Caco-2 (cell line): Measurements from ENCODE around the gene EYA3. TPM values are rescaled to one million over a fixed set of nuclear protein-coding genes. Genes with fewer than 3 reads are reported as not detected.
A peak's percentile ranks its signal among the peaks of the same experiment; 100 is the strongest.

Source experiments
- BruUV-seq: library from RNA; stranded (reverse); fragments of 400-500 nt; replicated peaks from 2 replicates; lab custom pipeline; 2021; lab: Mats Ljungman, UMichigan
- CTCF ChIA-PET: fragments of 300-600 bp; sonication (Branson Sonifier 250); formaldehyde crosslinking; loops from one replicate; lab custom pipeline; 2022; ENCODE audit warnings: antibody characterized with exemption; lab: Charles Lee
- POLR2A ChIA-PET: fragments of 300-600 bp; sonication (Branson Sonifier 250); formaldehyde crosslinking; loops from one replicate; lab custom pipeline; 2022; ENCODE audit warnings: antibody characterized with exemption; lab: Charles Lee
- DNase-seq, 2 experiments: peaks; one replicate each; pipeline versions ENCODE4 v3.0.0 to v3.0.0-alpha.2; 2020 to 2022
- H3K27me3 ChIP-seq: replicated peaks from 2 replicates; pipeline ENCODE4 v1.6.0; 2011; ENCODE audit warnings: low read length; ENCODE audit not compliant: control insufficient read depth, insufficient read depth
- H3K36me3 ChIP-seq: 2 replicates; pipeline ENCODE4 v1.5.1; 2011; ENCODE audit warnings: low read length; ENCODE audit not compliant: control insufficient read depth, insufficient read depth
- H3K4me1 ChIP-seq: fragments of 250-450 bp; sonication (Bioruptor Pico); 2 replicates; pipeline ENCODE4 v1.5.1; 2020; ENCODE audit warnings: mild to moderate bottlenecking
- H3K4me3 ChIP-seq: 2 replicates; pipeline ENCODE4 v1.5.1; 2011; ENCODE audit warnings: low read depth, mild to moderate bottlenecking, control low read depth, low read length
- H3K9me3 ChIP-seq: fragments of 250-450 bp; sonication (Bioruptor Pico); 2 replicates; pipeline ENCODE4 v1.5.1; 2020; ENCODE audit warnings: mild to moderate bottlenecking, moderate library complexity
- H3K27ac Mint-ChIP-seq: one replicate; pipeline ENCODE4 v1.8.0; 2022; ENCODE audit warnings: mixed read lengths; ENCODE audit not compliant: unreplicated experiment
- H3K27me3 Mint-ChIP-seq: one replicate; pipeline ENCODE4 v1.8.0; 2022; ENCODE audit warnings: mixed read lengths; ENCODE audit not compliant: insufficient read depth, unreplicated experiment
- H3K36me3 Mint-ChIP-seq: one replicate; pipeline ENCODE4 v1.8.0; 2022; ENCODE audit warnings: mild to moderate bottlenecking, mixed read lengths; ENCODE audit not compliant: insufficient read depth, unreplicated experiment
- H3K4me1 Mint-ChIP-seq: one replicate; pipeline ENCODE4 v1.8.0; 2022; ENCODE audit warnings: low read depth, mixed read lengths; ENCODE audit not compliant: unreplicated experiment
- H3K4me3 Mint-ChIP-seq: one replicate; pipeline ENCODE4 v1.8.0; 2022; ENCODE audit warnings: mild to moderate bottlenecking, moderate library complexity, mixed read lengths; ENCODE audit not compliant: unreplicated experiment
- H3K9me3 Mint-ChIP-seq: one replicate; pipeline ENCODE4 v1.8.0; 2022; ENCODE audit warnings: mixed read lengths; ENCODE audit not compliant: unreplicated experiment
- CTCF ChIP-seq, 2 experiments: fragments of 200-600 bp in 1 of 2; IDR thresholded peaks; 1 replicate in 1 of 2; 2 replicates in 1 of 2; pipeline versions ENCODE4 v1.5.1 to v1.8.0; 2011 to 2022; ENCODE audit warnings: antibody characterized with exemption in 1 of 2, control low read depth in 1 of 2, inconsistent platforms in 1 of 2, low read depth in 1 of 2, low read length in 1 of 2, mild to moderate bottlenecking in 1 of 2, moderate library complexity in 1 of 2; ENCODE audit not compliant: insufficient read depth in 1 of 2, severe bottlenecking in 1 of 2, unreplicated experiment in 1 of 2
- intact Hi-C: fragments of 100-400 bp; cut with micrococcal nuclease; formaldehyde crosslinking; loops from one replicate; pipeline ENCODE4 v1.10.0; 2022; ENCODE audit not compliant: unreplicated experiment
- total RNA-seq: library from RNA; stranded (reverse); gene quantifications from 2 replicates; pipeline ENCODE4 v1.2.3, GENCODE V29; 2022

The EYA3 gene
- total RNA-seq, 1 experiment from 2014 or later, result 9.9 TPM

DNA sequence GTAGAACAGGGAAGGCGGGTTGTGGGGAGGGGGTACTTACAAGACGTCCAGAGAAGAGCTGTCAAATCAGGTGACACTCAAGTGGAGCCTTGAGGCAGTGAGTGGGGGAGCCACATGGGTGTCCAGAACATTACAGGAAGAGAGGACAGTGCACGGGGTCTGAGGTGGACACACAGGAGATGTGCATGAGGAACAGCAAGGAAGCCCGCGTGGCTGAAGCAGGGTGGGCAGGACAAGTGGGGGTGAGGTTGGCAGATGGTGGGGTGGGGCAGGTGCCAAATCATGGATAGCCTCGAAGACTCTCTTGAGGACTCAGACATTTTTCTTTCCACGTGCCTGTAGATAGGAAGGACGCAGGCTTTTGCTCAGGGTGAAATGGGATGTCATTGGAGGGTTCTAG, 152.7 kb downstream of the EYA3 start:
- DNase-seq, result no peak
- POLR2A ChIA-PET, result interaction anchor here (0.9 kb wide), 1 partner anchor 24 kb away, joined by 4 read pairs; the partner anchor contains the start of gene XKR8
- BruUV-seq, result no TSS peak

GRCh38 chr1:27934818-27935549, 153.4 kb downstream of the EYA3 start, which contains the start of gene SMPDL3B:
TSS of gene SMPDL3B (plus strand) at chr1:27935000. CDS start at chr1:27935184, 184 bp downstream.
- Histone ChIP-seq H3K9me3 (no peaks in the 10 kb centered on the region), H3K4me3 (peak within 1 kb of the TSS; percentile 28), H3K36me3 (no peaks in the 10 kb centered on the region), H3K27me3 (no peaks in the 10 kb centered on the region), H3K4me1 (no peaks in the 10 kb centered on the region; the same call in 1 of the 2 replicates)
- peak; percentile 73 to 76 for DNase-seq
- H3K9me3 Mint-ChIP-seq, result no peaks in the 10 kb centered on the region
- peaks cover 12% of the 10 kb centered on the region for H3K36me3 Mint-ChIP-seq
- CTCF ChIA-PET, result no interaction called here
- TF ChIP-seq CTCF (IDR thresholded peaks at IDR 0.05; ENCODE audit: insufficient read depth in 1 of 2, low read depth in 1 of 2, low read length in 1 of 2, severe bottlenecking in 1 of 2, unreplicated experiment in 1 of 2), result peak in 1 of 2 experiments; percentile 16
- TSS peak; percentile 77 for BruUV-seq
- peak within 1 kb of the TSS; percentile 70 for H3K4me3 Mint-ChIP-seq
- H3K27ac Mint-ChIP-seq, result peak within 1 kb of the TSS; percentile 66
- POLR2A ChIA-PET, result interaction anchor here (0.9 kb wide), 1 partner anchor 25 kb away, joined by 4 read pairs; the partner anchor contains the start of gene XKR8
- no peaks in the 10 kb centered on the region for H3K27me3 Mint-ChIP-seq
- intact Hi-C loops, result no loop called here
- peaks cover 12% of the 10 kb centered on the region for H3K4me1 Mint-ChIP-seq

More for the DNA sequence above, 152.7 kb downstream of the EYA3 start:
- H3K4me1 Mint-ChIP-seq, result peaks cover 12% of the 10 kb centered on the region
- Histone ChIP-seq H3K9me3 (no peaks in the 10 kb centered on the region), H3K4me1 (no peaks in the 10 kb centered on the region; the same call in 1 of the 2 replicates), H3K27me3 (no peaks in the 10 kb centered on the region), H3K4me3 (no peak overlapping the region), H3K36me3 (no peaks in the 10 kb centered on the region)
- no peaks in the 10 kb centered on the region for H3K27me3 Mint-ChIP-seq
- no peak for TF ChIP-seq CTCF (IDR thresholded peaks at IDR 0.05; ENCODE audit: insufficient read depth in 1 of 2, low read depth in 1 of 2, low read length in 1 of 2, severe bottlenecking in 1 of 2, unreplicated experiment in 1 of 2)
- intact Hi-C loops, result no loop called here
- H3K4me3 Mint-ChIP-seq, result peak overlapping the region; percentile 70
- CTCF ChIA-PET, result no interaction called here
- peaks cover 12% of the 10 kb centered on the region for H3K36me3 Mint-ChIP-seq
- H3K9me3 Mint-ChIP-seq, result no peaks in the 10 kb centered on the region
- peak overlapping the region; percentile 66 for H3K27ac Mint-ChIP-seq

GRCh38 chr1:27931759-27932158, 156.7 kb downstream of the EYA3 start:
- no peaks in the 10 kb centered on the region for H3K36me3 ChIP-seq
- H3K27me3 ChIP-seq, result no peaks in the 10 kb centered on the region
- ChIA-PET CTCF (no interaction called here), POLR2A (no interaction called here)
- DNase-seq, result no peak
- intact Hi-C loops, result no loop called here
- H3K9me3 Mint-ChIP-seq, result no peaks in the 10 kb centered on the region
- H3K27ac Mint-ChIP-seq, result no peak overlapping the region
- H3K4me3 Mint-ChIP-seq, result no peak overlapping the region
- peaks cover 12% of the 10 kb centered on the region for H3K36me3 Mint-ChIP-seq
- no peak overlapping the region for H3K4me3 ChIP-seq
- no peaks in the 10 kb centered on the region for H3K9me3 ChIP-seq
- H3K4me1 ChIP-seq, result no peaks in the 10 kb centered on the region; the same call in 1 of the 2 replicates
- H3K4me1 Mint-ChIP-seq, result peaks cover 12% of the 10 kb centered on the region
- no peaks in the 10 kb centered on the region for H3K27me3 Mint-ChIP-seq
- no peak for TF ChIP-seq CTCF (IDR thresholded peaks at IDR 0.05; ENCODE audit: insufficient read depth in 1 of 2, low read depth in 1 of 2, low read length in 1 of 2, severe bottlenecking in 1 of 2, unreplicated experiment in 1 of 2)
- no TSS peak for BruUV-seq
